ENCODE data around the gene NRP1. TPM values are rescaled to one million over a fixed set of nuclear protein-coding genes. Genes with fewer than 3 reads are reported as not detected.

The NRP1 gene
- total and polyA plus RNA-seq, 4 donors: 14.6 to 55.6 (median 37.8) TPM

- TF ChIP-seq CTCF (IDR thresholded peaks at IDR 0.05; ENCODE audit: low read depth, low read length, missing input control) (no peak), JUND (IDR thresholded peaks at IDR 0.05) (no peak), GABPA (IDR thresholded peaks at IDR 0.05 in 1 of 2, conservative IDR thresholded peaks at IDR 0.05 in 1 of 2) (no peak), TAF1 (conservative IDR thresholded peaks at IDR 0.05) (no peak), FOXA1 (IDR thresholded peaks at IDR 0.05) (no peak)
Measured at GRCh38 chr10:33284945-33285344, 49.5 kb downstream of the NRP1 start (continued).

- no peak for DNase-seq (ENCODE audit: low spot score)
- TF ChIP-seq SP1 (IDR thresholded peaks at IDR 0.05) (no peak), FOXA2 (IDR thresholded peaks at IDR 0.05) (no peak), JUND (IDR thresholded peaks at IDR 0.05) (no peak), FOXA1 (IDR thresholded peaks at IDR 0.05) (no peak), CTCF (IDR thresholded peaks at IDR 0.05; ENCODE audit: low read depth, low read length, missing input control) (no peak), YY1 (IDR thresholded peaks at IDR 0.05) (no peak), TAF1 (conservative IDR thresholded peaks at IDR 0.05) (no peak), RXRA (IDR thresholded peaks at IDR 0.05) (no peak), HNF4G (IDR thresholded peaks at IDR 0.05) (no peak), HNF4A (conservative IDR thresholded peaks at IDR 0.05) (no peak), NR2F2 (IDR thresholded peaks at IDR 0.05) (no peak), GABPA (IDR thresholded peaks at IDR 0.05 in 1 of 2, conservative IDR thresholded peaks at IDR 0.05 in 1 of 2) (no peak), RAD21 (IDR thresholded peaks at IDR 0.05) (no peak), EGR1 (IDR thresholded peaks at IDR 0.05; ENCODE audit: low read depth in 2 of 2) (no peak)
- TF ChIP-seq, protein P1, sequence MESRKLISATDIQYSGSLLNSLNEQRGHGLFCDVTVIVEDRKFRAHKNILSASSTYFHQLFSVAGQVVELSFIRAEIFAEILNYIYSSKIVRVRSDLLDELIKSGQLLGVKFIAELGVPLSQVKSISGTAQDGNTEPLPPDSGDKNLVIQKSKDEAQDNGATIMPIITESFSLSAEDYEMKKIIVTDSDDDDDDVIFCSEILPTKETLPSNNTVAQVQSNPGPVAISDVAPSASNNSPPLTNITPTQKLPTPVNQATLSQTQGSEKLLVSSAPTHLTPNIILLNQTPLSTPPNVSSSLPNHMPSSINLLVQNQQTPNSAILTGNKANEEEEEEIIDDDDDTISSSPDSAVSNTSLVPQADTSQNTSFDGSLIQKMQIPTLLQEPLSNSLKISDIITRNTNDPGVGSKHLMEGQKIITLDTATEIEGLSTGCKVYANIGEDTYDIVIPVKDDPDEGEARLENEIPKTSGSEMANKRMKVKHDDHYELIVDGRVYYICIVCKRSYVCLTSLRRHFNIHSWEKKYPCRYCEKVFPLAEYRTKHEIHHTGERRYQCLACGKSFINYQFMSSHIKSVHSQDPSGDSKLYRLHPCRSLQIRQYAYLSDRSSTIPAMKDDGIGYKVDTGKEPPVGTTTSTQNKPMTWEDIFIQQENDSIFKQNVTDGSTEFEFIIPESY (IDR thresholded peaks at IDR 0.05): no peak
- TF ChIP-seq, protein P2, sequence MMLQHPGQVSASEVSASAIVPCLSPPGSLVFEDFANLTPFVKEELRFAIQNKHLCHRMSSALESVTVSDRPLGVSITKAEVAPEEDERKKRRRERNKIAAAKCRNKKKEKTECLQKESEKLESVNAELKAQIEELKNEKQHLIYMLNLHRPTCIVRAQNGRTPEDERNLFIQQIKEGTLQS (IDR thresholded peaks at IDR 0.05): no peak
- TF ChIP-seq, protein P3, sequence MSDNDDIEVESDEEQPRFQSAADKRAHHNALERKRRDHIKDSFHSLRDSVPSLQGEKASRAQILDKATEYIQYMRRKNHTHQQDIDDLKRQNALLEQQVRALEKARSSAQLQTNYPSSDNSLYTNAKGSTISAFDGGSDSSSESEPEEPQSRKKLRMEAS (IDR thresholded peaks at IDR 0.05): no peak
- TF ChIP-seq, protein P4, sequence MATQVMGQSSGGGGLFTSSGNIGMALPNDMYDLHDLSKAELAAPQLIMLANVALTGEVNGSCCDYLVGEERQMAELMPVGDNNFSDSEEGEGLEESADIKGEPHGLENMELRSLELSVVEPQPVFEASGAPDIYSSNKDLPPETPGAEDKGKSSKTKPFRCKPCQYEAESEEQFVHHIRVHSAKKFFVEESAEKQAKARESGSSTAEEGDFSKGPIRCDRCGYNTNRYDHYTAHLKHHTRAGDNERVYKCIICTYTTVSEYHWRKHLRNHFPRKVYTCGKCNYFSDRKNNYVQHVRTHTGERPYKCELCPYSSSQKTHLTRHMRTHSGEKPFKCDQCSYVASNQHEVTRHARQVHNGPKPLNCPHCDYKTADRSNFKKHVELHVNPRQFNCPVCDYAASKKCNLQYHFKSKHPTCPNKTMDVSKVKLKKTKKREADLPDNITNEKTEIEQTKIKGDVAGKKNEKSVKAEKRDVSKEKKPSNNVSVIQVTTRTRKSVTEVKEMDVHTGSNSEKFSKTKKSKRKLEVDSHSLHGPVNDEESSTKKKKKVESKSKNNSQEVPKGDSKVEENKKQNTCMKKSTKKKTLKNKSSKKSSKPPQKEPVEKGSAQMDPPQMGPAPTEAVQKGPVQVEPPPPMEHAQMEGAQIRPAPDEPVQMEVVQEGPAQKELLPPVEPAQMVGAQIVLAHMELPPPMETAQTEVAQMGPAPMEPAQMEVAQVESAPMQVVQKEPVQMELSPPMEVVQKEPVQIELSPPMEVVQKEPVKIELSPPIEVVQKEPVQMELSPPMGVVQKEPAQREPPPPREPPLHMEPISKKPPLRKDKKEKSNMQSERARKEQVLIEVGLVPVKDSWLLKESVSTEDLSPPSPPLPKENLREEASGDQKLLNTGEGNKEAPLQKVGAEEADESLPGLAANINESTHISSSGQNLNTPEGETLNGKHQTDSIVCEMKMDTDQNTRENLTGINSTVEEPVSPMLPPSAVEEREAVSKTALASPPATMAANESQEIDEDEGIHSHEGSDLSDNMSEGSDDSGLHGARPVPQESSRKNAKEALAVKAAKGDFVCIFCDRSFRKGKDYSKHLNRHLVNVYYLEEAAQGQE (IDR thresholded peaks at IDR 0.05): no peak
- H3K27me3 ChIP-seq (ENCODE audit: control insufficient read depth in 4 of 4, insufficient read depth in 4 of 4, low read length in 3 of 4): no peaks in the 10 kb centered on the region
- no peak overlapping the region for H3K4me3 ChIP-seq (ENCODE audit: low read depth in 1 of 3, low read length in 3 of 3)
- H3K27ac ChIP-seq (ENCODE audit: low read depth in 1 of 2, low read length in 2 of 2): no peak overlapping the region
- no peaks in the 10 kb centered on the region for H3K36me3 ChIP-seq (ENCODE audit: control insufficient read depth in 4 of 4, insufficient read depth in 3 of 4, low read depth in 1 of 4, low read length in 3 of 4)
- peaks cover 0 to 4% (median 3%) of the 10 kb centered on the region in 4 donors for H3K4me1 ChIP-seq (ENCODE audit: control insufficient read depth in 4 of 4, insufficient read depth in 4 of 4, low read length in 3 of 4)
- H3K9me3 ChIP-seq (ENCODE audit: control insufficient read depth in 4 of 4, low read length in 3 of 4): no peaks in the 10 kb centered on the region
- no peak overlapping the region for H3K9ac ChIP-seq (ENCODE audit: low read depth in 1 of 2, low read length in 2 of 2)
- WGBS: 82% methylated on average over 5 of the region's 5 CpGs
Measured at GRCh38 chr10:33279811-33280602, 54.5 kb downstream of the NRP1 start.
